COLO668 (cell line): ENCODE data around the gene PPDPF.

Source experiments
- DNase-seq: peaks from one replicate; lab custom pipeline; 2025; ENCODE audit not compliant: unreplicated experiment; lab: John Stamatoyannopoulos, UW

Gene PPDPF

GRCh38 chr20:63487116-63487764 lies 33.3 kb upstream of the PPDPF start:
- no peak for DNase-seq

- no peak for DNase-seq
These were observed 32.8 kb upstream of the PPDPF start for GRCh38 chr20:63487781-63488241.

- no peak for DNase-seq
These were observed 32.0 kb upstream of the PPDPF start for GRCh38 chr20:63488315-63489251.

- DNase-seq, result no peak
These were observed 30.1 kb upstream of the PPDPF start for GRCh38 chr20:63490416-63490815.

GRCh38 chr20:63491078-63491477 lies 29.5 kb upstream of the PPDPF start:
- no peak for DNase-seq

GRCh38 chr20:63491635-63492230 lies 28.8 kb upstream of the PPDPF start:
- no peak for DNase-seq

- no peak for DNase-seq
These were observed 28.0 kb upstream of the PPDPF start for GRCh38 chr20:63492518-63492917.

GRCh38 chr20:63492982-63493381 lies 27.6 kb upstream of the PPDPF start:
- DNase-seq, result no peak

- no peak for DNase-seq
These were observed 27.0 kb upstream of the PPDPF start for GRCh38 chr20:63493563-63494020.

GRCh38 chr20:63494084-63494419 lies 26.5 kb upstream of the PPDPF start:
- DNase-seq, result no peak

- no peak for DNase-seq
These were observed 26.0 kb upstream of the PPDPF start for GRCh38 chr20:63494420-63495166.

GRCh38 chr20:63495167-63495720 lies 25.3 kb upstream of the PPDPF start:
- DNase-seq, result no peak

- DNase-seq, result peak; percentile 69
These were observed 24.6 kb upstream of the PPDPF start for GRCh38 chr20:63495741-63496595.

- DNase-seq, result no peak
These were observed 23.9 kb upstream of the PPDPF start for GRCh38 chr20:63496596-63497120.

GRCh38 chr20:63497138-63497945 lies 23.2 kb upstream of the PPDPF start:
- no peak for DNase-seq

- peak; percentile 74 for DNase-seq
These were observed 22.3 kb upstream of the PPDPF start for GRCh38 chr20:63497946-63498935.

GRCh38 chr20:63498960-63499337 lies 21.6 kb upstream of the PPDPF start, which contains the start of gene EEF1A2:
Gene EEF1A2 (minus strand): TSS chr20:63499083. CDS start chr20:63497763, 1,320 bp downstream.
- peak; percentile 71 for DNase-seq
